ENCODE data around the gene DELE1.

The DELE1 gene

DNA sequence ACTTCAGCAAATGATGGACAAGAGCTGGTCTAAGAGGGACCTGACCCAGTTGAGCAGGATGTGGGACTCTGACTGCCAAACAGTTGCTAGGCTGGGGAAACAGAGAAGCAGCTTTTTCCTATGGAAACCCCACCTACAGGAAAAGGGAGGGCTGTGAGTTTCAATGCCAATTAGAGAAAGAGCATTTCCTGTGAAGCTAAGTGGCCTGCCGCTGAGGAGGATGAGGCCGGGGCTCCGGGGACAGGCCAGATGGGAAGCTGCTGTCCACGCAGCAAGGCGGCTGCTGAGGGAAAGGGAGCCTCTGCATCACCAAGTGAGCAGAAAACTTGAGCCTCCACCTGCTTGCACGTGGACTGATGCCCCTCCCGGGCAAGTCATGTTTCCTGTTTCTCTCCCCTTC, 34.4 kb downstream of the DELE1 start, which contains the start of gene PCDH12:
TSS of gene PCDH12 (minus strand) at position 90 of the 400 bp plus-strand sequence. CDS start 351 bp downstream, outside the sequence.
- no peak for DNase-seq (ENCODE audit: low read depth in 2 of 2)

GRCh38 chr5:141958546-141959172, 35.0 kb downstream of the DELE1 start:
- no peak for DNase-seq (ENCODE audit: low read depth in 2 of 2)

GRCh38 chr5:141960018-141960417, 36.3 kb downstream of the DELE1 start:
- no peak for DNase-seq (ENCODE audit: low read depth in 2 of 2)

DNA sequence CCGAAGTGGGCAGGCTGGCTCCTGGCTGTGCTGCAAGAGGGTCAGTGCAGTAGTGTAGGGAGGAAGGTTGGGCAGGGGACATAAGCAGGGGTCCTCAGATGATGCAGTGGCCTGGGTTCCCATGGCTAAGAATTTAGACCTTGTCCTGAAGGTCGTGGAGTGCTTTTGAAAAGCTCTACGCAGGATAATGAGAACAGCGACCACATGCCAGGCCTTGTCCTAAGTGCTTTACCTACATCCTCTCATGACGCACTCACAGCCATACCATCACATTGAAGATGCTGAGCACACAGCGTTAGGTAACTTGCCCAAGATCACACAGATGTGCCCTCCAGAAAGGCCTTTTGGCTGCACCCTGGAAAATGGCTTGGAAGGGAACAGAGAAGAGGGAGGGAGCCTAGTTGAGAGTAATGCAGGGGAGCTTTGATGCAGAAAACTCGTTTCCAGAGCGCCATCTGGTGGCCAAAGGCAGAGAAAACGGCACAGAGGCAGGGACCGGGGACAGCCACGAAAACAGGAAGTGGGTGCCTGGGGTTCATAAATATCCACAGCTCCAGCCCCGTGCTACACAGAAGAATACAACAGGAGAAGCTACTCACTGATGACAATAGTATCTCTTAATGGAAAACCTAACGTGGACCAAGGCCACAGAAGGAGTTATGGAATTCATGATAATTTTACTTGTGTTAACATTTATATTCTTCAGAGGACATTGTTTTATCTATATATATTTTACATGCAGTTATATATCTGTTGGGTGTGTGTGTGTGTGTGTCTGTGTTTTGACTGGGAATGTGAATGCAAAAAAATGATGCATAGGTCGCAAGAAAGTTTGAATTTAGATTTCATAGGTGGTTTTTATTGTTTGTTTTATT, 37.0 kb downstream of the DELE1 start:
- DNase-seq (ENCODE audit: low read depth in 2 of 2) = peak; percentile 73 to 89

GRCh38 chr5:141961466-141961865, 37.8 kb downstream of the DELE1 start:
- no peak for DNase-seq (ENCODE audit: low read depth in 2 of 2)

- DNase-seq (ENCODE audit: low read depth in 2 of 2) = no peak
These were observed 40.0 kb downstream of the DELE1 start for GRCh38 chr5:141963701-141964100.

GRCh38 chr5:141965071-141965470, 41.4 kb downstream of the DELE1 start:
- DNase-seq (ENCODE audit: low read depth in 2 of 2) = no peak

GRCh38 chr5:141966275-141966962, 42.7 kb downstream of the DELE1 start:
- DNase-seq (ENCODE audit: low read depth in 2 of 2) = no peak

- no peak for DNase-seq (ENCODE audit: low read depth in 2 of 2)
These were observed 43.3 kb downstream of the DELE1 start for GRCh38 chr5:141966963-141967333.

GRCh38 chr5:141968914-141969608, 45.4 kb downstream of the DELE1 start, which contains the start of gene RNF14:
Gene RNF14, plus strand, starts transcription at chr5:141969105. Its CDS starts 4,484 bp downstream, at chr5:141973589.
- peak; percentile 86 to 90 for DNase-seq (ENCODE audit: low read depth in 2 of 2)

DNA sequence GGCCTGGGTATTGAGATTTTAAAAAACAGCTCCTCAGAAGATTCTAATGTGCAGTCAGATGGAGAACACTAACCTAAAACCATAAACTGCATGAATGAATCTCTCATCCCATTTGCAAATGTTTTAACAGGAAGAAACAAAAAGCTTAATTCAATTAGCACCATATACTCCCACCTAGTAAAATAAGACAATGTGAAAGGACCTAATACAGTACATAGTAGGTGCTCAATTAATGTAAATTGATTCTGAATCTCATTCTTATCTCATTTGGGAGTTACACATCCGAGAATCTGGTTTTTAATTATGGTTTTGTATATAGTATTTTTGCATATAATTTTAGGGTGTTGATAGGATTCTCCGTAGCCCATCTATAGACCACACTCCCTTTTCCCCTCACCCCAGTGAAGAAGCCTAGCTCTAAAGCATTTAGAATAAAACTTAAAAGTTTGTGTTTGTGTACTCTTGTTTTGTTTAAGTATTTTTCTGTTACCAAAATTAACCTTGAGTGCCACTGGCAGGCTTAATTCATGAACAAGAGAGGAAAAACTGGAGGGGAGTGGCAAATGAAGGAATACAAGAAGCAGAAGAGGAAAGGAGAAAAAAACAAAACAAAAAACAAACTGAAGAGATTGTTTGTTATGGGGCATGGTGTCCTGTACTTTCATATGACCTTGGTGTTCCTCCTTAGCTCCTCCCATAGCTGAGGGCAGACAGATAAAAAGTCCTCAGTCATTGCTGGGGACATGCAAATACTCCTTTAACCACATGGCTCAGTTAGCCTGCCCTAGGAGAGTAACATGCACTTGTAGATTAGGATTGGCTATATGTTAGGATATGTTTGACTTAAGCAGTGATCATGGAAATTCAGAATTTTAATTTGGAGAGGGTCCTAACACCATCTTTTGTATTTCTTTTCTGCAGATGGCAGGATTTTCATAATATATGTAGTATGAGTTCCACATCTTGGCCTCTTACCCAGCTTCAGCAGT, 46.4 kb downstream of the DELE1 start:
- DNase-seq (ENCODE audit: low read depth in 2 of 2) = no peak

GRCh38 chr5:141973871-141974595, 50.4 kb downstream of the DELE1 start:
- DNase-seq (ENCODE audit: low read depth in 2 of 2) = no peak

GRCh38 chr5:141976176-141976575, 52.5 kb downstream of the DELE1 start:
- DNase-seq (ENCODE audit: low read depth in 2 of 2) = no peak

DNA sequence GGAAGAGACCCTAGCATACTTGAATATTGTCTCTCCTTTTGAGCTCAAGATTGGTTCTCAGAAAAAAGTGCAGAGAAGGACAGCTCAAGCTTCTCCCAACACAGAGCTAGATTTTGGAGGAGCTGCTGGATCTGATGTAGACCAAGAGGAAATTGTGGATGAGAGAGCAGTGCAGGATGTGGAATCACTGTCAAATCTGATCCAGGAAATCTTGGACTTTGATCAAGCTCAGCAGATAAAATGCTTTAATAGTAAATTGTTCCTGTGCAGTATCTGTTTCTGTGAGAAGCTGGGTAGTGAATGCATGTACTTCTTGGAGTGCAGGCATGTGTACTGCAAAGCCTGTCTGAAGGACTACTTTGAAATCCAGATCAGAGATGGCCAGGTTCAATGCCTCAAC, 54.7 kb downstream of the DELE1 start:
- DNase-seq (ENCODE audit: low read depth in 2 of 2) = no peak

DNA sequence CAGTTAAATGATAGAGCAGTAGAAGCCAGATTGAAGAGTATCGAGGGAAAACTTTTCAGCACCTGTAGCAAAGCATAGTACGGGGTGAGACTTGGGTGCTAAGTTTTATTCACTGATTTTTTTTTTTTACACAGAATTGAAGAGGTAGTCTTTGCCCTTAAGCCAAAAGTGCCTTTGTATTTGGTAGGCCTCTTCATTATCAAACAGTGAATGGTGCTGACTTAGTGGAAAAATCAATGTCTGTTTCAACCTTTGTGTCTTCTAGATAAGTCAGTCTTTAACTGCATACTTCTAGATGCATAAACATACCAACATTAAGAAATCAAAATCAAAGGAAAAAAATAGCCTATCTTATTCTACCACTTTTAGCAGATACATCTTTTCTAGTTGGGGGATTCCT, 59.0 kb downstream of the DELE1 start:
- DNase-seq (ENCODE audit: low read depth in 2 of 2) = no peak

DNA sequence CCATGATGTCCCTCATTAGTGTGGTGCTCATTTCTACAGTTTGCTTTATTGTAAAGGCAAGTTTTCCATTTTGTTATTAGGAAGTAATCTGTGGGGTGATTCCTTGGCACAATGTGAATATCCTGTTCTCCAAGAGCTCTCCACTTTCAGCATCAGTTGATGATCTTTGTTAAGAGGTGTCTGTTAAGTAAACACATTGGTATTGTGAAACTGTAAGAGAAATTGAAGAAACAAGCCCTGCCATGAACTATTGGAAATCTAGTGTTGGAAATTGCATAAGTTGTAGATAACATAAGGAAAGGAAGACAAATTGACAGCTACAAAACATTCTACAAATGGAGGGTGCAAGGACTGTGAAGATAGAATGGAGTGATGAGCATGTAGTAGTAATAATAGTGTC, 62.4 kb downstream of the DELE1 start:
- no peak for DNase-seq (ENCODE audit: low read depth in 2 of 2)

DNA sequence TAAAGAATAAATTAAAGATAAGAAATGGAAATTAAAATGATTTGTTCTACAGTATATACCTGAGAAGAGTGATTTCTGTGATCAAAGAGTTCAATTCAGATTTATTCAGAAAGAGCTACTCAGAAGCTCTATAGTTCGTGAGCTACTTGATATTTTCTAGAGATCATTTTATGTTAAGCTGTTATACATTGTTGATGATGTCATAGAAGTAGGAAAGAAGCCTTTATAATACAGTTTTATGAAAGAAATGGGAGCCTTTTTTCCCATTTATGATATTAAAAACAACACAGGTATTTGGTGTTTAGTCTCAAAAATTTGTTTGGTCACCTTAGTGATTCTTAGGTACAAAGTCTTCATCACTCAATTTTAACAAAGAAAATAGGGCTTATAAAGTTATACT, 66.0 kb downstream of the DELE1 start:
- DNase-seq (ENCODE audit: low read depth in 2 of 2) = no peak
